NT2/D1 (cell line): ENCODE results near the gene LIPC.

Experiments used
- YY1 ChIP-seq: IDR thresholded peaks from 2 replicates; pipeline ENCODE4 v1.6.1; 2011; ENCODE audit not compliant: insufficient read length, insufficient read depth
- ZNF274 ChIP-seq: IDR thresholded peaks from 2 replicates; pipeline ENCODE4 v1.6.1; 2011; ENCODE audit warnings: mild to moderate bottlenecking, low read depth, low read length

DNA sequence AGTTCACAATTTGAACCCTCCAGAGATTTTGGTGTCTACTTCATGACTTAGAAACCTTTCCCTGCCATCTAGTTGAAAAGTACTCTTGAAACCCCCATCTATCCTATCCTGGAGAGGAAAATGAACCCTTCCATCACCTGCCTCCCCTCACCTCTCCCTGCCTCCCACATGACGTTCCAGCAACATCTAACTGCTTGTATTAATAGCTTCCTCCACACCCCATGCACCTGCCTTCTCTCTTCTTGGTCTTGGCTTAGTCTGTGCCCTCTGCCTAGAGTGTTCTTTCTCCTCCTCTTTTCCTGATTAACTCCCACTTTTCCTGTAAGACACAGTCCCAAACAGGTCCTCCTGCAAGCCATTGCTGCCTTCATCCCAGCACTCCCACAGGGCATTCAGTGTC is 107.8 kb downstream of the LIPC start:
- no peak for TF ChIP-seq ZNF274
- TF ChIP-seq YY1, result no peak
